GM21381 (cell line): ENCODE results near the gene HSPBAP1.
"Not testable (repeated sequence)": the region's sequence is repeated elsewhere in the genome, so short reads cannot be mapped to it uniquely, and the experiment has no call there.

ENCODE experiments used
- ATAC-seq: cut with Tn5 transposase; IDR thresholded peaks from one replicate; pipeline ENCODE4 v1.9.1; 2021; ENCODE audit warnings: mild to moderate bottlenecking, moderate library complexity; ENCODE audit not compliant: unreplicated experiment

Gene HSPBAP1

DNA sequence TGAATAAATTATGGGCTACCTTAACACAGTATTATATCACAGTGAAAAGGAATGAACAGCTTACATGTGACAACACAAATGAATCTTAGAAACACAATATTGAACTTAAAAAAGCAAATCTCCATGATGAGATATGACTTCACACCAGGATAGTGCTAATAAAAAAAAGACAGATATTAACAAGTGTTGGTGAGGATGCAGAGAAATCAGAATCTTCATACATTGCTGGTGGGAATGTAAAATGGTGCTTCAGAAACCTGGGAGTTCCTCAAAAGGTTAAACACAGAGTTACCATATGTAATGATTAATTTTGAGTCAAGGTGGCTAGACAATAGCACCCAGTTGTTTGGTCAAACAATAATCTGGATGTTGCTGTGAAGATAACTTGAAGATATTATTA lies 51.4 kb downstream of the HSPBAP1 start:
- no peak for ATAC-seq

DNA sequence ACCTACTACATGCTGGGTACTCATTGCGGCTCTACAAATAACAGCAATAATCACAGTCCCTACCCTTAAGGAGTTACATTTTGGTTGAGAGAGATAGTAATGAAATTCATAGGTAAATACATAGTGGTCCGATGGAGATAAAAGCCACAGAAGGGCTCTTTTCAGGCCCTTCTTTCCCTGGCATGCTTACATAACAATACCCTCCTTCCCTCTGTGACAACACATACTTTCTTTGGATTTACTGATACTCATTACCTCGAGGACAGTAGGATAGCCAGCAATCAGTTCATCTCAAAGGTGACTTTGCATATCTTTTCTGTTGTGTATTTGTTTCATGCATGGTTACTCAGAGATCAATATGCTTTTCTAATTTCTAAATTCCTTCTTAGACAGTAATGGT lies 54.5 kb downstream of the HSPBAP1 start:
- ATAC-seq, result no peak

DNA sequence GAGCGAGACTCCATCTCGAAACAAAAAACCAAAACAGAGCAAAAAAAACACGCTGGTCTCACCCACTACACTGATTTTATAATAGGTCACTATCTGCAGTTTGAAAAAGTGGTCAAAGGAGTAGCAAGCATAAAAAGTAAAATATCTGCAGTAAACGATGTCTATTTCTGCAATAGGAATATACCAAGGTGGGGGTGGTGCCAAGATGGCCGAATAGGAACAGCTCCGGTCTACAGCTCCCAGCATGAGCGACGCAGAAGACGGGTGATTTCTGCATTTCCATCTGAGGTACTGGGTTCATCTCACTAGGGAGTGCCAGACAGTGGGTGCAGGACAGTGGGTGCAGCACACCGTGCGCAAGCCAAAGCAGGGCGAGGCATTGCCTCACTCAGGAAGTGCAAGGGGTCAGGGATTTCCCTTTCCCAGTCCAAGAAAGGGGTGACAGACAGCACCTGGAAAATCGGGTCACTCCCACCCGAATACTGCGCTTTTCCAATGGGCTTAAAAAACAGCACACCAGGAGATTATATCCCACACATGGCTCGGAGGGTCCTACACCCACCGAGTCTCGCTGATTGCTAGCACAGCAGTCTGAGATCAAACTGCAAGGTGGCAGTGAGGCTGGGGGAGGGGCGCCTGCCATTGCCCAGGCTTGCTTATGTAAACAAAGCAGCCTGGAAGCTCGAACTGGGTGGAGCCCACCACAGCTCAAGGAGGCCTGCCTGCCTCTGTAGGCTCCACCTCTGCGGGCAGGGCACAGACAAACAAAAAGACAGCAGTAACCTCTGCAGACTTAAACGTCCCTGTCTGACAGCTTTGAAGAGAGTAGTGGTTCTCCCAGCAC lies 60.7 kb downstream of the HSPBAP1 start:
- ATAC-seq, result not testable (repeated sequence)

DNA sequence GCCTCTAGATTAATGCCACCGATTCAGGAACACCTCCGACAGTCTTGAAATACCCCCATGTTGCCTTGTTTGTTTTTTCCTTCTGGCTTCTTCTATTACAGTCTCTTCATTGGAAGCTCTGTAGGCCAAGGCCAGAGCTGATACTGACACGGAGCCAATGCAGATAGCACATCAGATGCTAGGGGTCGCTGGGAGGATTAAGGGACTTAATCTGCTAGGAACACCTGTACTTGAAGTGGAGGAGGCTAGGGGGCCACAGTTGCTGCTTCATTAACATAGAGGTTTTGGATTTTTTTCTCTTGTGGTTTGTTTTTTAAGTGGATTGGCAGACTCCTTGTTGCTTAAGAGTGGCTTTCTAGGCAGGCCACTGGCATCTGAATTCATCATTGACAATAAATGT lies 63.4 kb downstream of the HSPBAP1 start:
- ATAC-seq, result no peak

DNA sequence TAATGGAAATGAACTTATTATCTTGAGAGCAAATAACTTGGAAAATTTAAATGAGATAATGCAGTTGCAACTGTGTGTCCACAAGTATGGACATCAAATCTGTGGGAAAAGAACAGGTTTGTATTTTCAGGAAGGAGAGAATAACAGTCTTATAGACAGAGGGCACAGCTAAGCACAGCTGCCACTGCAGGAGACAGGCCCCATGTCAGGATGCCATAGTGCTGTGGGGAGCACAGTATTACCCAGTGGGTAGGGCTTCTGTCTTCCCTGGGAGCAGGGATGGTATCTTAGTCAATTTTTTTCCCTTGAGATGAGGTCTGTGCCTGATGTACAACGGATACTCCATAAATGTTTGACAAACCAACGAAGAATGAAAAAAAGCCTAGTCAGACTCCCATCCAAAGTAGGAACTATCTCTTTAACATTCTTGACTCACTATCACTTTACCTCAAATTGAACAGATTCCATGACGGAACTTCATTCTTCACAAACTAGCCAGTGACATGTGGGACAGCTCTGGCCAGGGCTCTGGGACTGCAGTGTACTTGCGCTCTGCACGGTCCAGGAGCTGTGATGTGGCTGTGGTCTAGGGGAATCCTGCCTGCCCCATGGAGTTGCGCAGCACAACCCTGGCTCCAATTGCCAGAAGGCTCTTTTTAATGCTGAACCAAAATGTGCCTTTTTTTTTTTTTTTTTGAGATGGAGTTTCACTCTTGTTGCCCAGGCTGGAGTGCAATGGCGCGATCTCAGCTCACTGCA lies 64.7 kb downstream of the HSPBAP1 start:
- no peak for ATAC-seq

DNA sequence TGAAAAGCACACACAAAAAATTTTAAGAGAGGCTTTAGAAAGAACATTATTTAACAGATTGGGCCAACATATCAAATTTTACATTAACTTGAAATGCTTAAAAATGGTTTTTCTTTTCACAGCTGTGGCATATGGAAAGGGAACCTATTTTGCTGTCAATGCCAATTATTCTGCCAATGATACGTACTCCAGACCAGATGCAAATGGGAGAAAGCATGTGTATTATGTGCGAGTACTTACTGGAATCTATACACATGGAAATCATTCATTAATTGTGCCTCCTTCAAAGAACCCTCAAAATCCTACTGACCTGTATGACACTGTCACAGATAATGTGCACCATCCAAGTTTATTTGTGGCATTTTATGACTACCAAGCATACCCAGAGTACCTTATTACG lies 65.4 kb downstream of the HSPBAP1 start:
- no peak for ATAC-seq

DNA sequence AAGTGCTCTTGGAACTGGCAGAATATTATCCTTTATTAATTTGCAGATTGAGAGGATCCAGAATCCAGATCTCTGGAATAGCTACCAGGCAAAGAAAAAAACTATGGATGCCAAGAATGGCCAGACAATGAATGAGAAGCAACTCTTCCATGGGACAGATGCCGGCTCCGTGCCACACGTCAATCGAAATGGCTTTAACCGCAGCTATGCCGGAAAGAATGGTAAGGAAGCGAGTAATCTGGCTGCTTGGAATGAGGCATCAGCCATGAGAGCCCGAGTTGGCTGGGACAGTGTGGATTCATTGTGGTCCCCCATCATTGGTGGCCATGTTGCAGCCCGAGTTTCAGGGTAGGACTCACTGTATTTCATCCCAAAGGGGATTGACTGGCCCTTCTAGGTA lies 65.9 kb downstream of the HSPBAP1 start:
- no peak for ATAC-seq

DNA sequence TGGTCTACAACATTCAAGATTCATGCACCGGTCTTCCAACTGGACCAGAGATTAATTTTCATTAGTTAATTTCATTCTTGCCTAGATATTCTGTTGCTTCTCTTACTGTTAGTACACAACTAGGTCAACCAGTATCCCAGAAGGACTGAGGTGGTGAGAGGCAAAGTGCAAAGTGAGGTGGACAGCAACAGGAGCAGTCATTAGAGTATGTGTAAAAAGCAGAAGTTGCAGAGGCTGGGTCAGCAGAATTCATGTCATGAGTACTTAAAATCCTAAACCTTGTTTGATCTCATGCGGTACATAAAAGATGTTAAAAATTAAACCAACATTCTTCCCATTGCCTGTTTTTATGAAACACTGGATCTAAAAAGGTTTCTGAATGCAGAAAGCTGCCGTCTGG lies 66.3 kb downstream of the HSPBAP1 start:
- ATAC-seq, result no peak

DNA sequence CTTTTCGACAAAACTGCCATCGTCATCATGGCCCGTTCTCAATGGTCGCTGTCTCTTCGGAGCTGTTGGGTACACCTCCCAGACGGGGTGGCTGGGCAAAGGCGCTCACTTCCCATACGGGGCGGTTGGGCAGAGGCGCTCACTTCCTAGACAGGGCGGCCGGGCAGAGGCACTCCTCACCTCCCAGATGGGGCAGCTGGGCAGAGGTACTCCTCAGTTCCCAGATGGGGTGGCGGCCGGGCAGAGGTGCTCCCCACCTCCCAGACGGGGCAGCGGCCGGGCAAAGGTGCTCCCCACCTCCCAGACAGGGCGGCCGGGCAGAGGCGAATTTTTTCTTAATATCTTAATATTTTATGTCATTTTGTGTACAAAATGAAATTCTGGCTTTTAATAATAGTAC lies 68.5 kb downstream of the HSPBAP1 start:
- no peak for ATAC-seq

DNA sequence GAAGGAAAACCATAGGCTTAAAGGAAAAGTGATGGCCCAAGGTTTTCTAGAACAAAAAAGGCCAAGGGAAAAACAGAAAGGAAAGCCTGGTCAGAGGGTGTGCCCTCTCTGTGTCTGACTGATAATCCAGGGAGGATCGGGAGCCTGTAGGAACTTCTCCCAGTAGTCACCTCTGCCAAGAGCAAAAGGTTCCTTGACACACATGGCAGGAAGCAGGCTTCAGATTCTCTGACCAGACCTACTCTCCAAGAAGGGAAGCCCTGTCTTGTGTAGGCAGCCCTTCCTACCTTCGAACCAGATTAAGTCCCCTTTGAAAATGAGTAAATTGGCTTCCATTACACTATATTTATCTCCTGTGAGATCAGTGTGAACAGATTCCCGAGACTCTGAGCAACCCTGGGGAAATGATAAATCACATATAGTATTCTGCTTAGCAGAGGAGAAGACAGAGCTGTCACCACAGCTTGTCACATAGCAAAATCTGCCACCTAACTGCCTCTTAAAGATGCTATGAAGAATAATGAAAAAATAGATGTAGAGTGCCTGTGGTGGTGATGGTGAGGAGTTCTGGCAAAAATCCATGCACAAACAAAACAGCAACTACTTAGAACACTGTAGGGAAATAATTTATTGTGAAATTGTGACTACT lies 74.2 kb downstream of the HSPBAP1 start:
- no peak for ATAC-seq

DNA sequence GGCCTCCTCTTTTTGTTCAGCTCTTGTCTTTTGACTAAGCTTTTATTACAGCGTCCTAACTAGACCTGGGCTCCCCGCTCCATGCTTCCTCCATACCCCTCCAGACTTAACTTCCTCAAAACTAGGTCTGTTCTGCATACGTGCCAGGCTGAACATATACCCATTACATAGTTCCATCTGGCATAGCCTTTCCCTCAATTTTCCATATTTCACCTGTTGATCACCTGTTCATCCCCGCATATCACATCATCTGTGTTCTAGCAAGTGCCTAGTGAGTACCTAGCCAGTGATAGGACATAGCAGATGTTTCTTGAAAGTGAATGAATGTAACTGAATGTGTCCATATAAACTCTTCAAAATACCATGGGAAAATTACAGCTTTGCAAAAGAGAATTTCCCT lies 77.0 kb downstream of the HSPBAP1 start:
- no peak for ATAC-seq

DNA sequence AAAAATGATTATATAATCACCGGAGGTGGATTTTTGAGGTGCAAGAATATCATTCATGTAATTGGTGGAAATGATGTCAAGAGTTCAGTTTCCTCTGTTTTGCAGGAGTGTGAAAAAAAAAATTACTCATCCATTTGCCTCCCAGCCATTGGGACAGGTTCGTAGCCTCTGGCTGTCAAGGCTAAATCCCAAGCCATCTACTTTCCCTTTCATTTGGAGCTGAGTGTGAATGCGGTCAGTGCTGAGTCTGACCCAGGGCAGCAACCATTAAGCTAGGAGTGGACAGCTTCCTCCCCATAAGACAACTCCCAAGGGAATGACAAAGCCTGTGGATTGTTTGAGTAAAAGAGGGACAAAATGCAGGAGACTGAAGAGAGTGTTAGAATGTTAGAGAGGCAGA lies 79.4 kb downstream of the HSPBAP1 start:
- ATAC-seq, result no peak

DNA sequence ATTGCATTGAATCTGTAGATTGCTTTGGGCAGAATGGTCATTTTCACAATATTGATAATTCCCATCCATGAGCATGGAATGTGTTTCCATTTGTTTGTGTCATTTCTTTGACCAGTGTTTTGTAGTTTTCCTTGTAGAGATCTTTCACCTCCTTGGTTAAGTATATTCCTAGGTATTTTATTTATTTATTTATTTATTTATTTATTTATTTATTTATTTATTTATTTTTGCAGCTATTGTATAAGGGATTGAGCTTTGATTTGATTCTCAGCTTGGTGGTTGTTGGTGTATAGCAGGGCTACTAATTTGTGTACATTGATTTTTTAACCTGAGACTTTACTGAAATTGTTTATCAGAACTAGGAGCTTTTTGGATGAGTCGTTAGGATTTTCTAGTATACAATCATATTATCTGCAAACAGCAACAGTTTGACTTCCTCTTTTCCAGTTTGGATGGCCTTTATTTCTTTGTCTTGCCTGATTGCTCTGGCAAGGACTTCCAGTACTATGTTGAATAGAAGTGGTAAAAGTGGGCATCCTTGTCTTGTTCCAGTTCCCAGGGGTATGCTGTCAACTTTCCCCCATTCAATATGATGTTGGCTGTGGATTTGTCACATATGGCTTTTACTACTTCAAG lies 82.9 kb downstream of the HSPBAP1 start:
- ATAC-seq, result not testable (repeated sequence)

DNA sequence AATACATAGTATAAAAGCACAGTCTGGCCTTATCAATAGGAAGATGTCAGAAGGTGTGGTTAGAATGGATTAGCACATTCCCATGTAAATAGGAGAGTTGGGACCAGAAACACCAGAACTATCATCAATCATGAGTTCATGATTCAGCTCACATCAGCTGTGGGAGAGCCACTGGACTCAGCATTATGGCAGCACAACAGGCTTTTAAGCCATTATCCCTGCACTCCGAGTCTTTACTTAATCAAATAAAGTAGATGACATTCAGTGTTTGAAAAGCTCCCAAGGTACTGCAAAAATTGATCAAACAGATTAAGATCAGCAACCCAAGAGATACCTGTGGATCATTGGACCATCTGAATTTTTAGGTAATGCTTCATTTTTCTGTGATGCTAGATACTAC lies 88.3 kb downstream of the HSPBAP1 start:
- ATAC-seq, result no peak

DNA sequence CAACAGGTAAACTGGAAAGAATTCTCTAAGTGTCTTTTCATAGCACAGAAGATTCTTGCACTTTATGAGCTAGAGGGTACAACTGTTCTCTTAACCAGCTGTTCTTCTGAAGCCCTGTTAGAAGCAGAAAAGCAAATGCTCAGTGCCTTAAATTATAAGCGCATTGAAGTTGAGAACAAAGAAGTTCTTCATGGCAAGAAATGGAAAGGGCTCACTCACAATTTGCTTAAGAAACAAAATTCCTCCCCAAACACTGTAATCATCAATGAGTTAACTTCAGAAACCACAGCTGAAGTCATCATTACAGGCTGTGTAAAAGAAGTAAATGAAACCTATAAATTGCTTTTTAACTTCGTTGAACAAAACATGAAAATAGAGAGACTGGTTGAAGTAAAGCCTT lies 93.4 kb downstream of the HSPBAP1 start:
- no peak for ATAC-seq

DNA sequence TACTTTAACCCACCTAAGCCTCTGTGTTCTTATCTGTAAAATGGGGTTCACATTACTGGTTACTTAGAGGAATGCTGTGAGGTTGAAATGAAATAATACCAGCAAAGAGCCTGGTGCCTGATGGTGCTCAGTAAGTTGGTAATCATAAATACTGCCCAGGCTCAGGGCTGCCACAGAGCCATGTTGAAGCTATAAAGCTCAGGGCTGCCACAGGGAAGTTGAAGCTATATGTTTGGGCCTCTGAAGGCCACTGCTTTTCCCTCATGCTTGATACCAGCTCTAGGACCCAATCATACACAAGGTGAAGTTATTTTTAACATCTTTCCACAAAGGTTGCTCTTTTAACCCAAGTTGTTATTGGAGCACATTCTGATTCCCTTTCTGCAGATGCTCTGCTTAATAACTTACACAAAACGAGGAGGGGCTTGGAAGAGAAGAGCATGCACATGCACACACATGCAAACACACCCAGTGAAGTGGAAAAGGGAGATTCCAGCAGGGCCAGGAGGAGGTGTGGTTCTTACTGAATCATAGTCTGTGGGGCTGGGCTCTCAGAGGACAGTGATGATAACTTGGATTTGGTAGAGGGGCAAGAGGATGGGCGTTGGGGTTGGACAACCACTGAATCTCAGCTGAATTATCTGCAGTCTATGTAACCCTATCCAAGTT lies 95.5 kb downstream of the HSPBAP1 start:
- ATAC-seq, result peak; percentile 54

DNA sequence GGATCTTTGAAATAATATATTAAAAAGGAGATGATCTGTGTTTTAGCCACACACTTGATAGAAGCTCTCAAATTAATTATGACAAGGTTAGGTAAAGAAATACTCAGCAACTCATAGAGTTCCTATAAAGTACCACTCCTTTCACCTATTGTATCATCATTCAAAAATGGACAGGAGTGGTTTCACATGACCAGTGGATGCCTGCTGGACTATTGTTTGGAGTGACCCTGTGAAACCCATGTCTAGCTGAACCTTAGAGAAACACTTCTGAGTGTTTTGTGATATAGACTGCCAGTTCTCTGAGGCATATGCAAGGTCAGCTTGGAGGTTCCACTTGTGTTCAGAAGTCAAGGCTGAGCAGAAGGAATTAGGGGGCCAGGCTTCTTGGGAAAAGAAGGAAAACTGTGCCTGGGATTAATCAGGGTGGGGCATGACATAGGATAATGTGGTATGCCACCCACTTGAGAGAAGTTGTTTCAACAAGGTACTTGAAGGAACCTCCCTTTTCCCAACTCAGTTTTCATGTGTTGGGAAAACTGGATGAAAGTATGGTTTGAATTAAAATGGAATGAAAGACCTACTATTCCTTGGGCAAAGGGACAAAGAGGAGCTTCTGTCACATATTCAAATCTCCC lies 97.6 kb downstream of the HSPBAP1 start:
- ATAC-seq, result no peak

DNA sequence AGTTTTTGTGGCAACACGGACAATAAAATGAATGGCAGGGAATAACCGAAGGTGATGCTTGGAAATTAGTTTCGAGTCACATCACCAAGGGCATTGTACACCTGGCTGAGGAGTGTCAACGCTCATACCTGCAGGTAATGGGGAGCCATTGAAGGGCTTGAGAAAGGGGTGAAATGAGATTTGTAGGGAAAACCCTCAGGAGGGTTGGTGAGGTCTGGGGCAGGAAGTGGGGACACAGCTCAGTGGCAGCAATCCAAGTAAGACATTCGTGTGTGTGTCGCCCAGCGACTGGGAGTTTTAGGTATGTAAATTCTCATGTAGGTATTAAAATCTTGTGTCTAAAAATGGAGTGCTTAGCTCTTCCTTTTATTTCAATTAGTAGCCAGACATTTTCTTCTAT lies 98.7 kb downstream of the HSPBAP1 start:
- ATAC-seq, result peak; percentile 53

DNA sequence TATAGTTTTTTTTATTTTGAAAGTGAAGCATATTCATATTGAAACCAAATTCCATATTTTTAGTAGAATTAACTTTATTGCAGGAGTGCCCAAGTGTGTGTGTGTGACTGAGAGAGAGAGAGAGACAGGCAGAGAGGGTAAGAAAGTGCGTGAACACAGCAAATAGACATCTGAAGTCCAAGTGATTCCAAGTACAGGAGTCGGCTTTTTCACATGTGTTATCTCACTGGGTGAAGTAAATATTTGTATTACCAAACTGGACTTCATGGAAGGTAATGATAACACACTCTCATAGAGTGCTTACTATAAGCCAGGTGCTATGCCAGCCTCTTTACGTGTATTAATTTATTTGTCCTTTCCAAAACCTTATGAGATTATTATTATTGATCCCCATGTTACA lies 101.0 kb downstream of the HSPBAP1 start:
- ATAC-seq, result no peak

DNA sequence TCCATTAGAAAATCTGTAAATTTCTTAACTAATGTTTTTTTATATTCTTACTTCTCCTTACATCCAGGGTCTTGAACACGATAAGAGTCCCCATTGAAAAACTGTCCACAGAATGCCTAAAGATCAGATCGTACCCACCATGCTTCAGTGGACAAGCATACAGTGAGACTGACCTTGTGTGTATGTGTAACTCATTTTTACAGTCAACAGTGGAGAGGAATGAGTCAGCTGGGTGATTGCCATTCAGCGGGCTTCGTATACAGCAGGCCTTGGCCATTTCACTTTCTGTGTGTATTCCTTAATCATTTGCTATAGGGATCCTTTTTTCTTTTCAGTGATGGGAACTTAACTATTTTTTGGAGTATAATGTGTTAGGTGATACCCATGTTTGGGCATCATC lies 102.4 kb downstream of the HSPBAP1 start:
- peak; percentile 62 for ATAC-seq
